SK-N-SH treated with all-trans-retinoic acid at 6 μM for 48 hours (cell line): Measurements from ENCODE around the gene GP1BB.

Experiments
- ZFP3 ChIP-seq: fragments of 250-450 bp; sonication (Bioruptor Pico); IDR thresholded peaks from 2 replicates; pipeline ENCODE4 v1.5.0; 2020; ENCODE audit warnings: mild to moderate bottlenecking, moderate library complexity
- ZFP30 ChIP-seq: fragments of 450-650 bp; formaldehyde crosslinking; IDR thresholded peaks from 2 replicates; pipeline ENCODE4 v1.5.0; 2022; ENCODE audit warnings: mild to moderate bottlenecking, moderate library complexity
- ZNF70 ChIP-seq: fragments of 450-650 bp; formaldehyde crosslinking; IDR thresholded peaks from 2 replicates; pipeline ENCODE4 v1.5.0; 2020; ENCODE audit warnings: mild to moderate bottlenecking, moderate library complexity

DNA sequence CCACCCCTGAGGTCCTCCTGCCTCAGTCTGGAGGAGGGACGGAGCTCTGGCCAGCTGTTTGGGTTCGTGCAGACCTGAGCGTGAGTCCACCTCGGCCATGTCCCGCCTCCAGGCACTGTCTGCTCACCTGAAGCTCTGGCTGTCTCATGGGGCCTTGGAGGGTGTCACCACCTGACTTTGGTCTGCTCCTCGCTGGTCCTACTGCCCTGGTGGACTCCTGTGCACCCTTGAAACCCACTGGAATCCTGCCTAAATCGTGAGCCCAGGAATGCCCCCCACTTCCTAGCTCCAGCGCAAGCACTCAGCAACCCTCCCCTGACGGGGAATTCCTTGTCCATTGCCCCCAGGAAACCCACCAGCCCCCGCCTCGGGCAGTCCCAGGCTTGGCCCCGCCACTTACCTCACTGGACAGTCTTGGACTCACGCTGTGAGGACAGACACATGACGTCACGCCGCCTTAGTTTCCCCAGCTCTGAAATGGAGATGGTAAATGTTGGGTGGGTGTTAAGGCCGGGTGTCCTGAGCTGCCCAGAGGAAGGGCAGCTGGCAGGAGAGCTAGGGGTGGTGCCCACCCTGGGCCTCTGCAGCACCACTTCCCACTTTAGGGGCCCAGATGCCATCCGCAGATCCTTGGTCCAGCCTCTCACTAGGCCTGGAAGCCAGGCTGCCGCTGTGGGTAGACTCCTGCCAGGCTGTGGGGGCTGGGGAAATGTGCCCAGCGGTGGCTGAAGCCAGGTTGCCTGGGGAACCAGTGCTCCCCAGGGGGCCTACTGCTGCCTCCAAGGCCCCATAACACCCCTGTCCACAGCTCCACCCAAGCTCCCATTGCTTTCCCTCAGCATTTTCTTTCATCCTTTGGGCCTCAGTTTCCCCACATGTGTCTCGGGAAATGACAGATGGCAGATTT, 19.1 kb downstream of the GP1BB start:
- no peak for TF ChIP-seq ZFP3 (CRISPR knock-in tag)
- TF ChIP-seq ZNF70: no peak
- no peak for TF ChIP-seq ZFP30 (CRISPR knock-in tag)
